GM04504 (cell line): ENCODE results near the gene NRCAM.
"Not testable (repeated sequence)": the region's sequence is repeated elsewhere in the genome, so short reads cannot be mapped to it uniquely, and the experiment has no call there.

Experiments
- DNase-seq: peaks from one replicate; pipeline ENCODE4 v3.0.0-alpha.2; 2012; ENCODE audit warnings: low read depth

Gene NRCAM

GRCh38 chr7:108278776-108279175, 177.5 kb downstream of the NRCAM start:
- no peak for DNase-seq

GRCh38 chr7:108278281-108278680, 178.0 kb downstream of the NRCAM start:
- DNase-seq, result no peak

- not testable (repeated sequence) for DNase-seq
These were observed 181.8 kb downstream of the NRCAM start for GRCh38 chr7:108274447-108274846.

GRCh38 chr7:108272891-108273290, 183.3 kb downstream of the NRCAM start:
- not testable (repeated sequence) for DNase-seq

- no peak for DNase-seq
These were observed 185.7 kb downstream of the NRCAM start for GRCh38 chr7:108270385-108271015.

GRCh38 chr7:108268200-108268820, 187.9 kb downstream of the NRCAM start:
- DNase-seq, result no peak

GRCh38 chr7:108267615-108268014, 188.6 kb downstream of the NRCAM start:
- no peak for DNase-seq

- DNase-seq, result no peak
These were observed 189.7 kb downstream of the NRCAM start for GRCh38 chr7:108266491-108266890.

- DNase-seq, result no peak
These were observed 190.2 kb downstream of the NRCAM start for GRCh38 chr7:108266035-108266434.

GRCh38 chr7:108265007-108265406, 191.2 kb downstream of the NRCAM start:
- no peak for DNase-seq

GRCh38 chr7:108263425-108263824, 192.8 kb downstream of the NRCAM start:
- DNase-seq, result no peak

- DNase-seq, result no peak
These were observed 194.5 kb downstream of the NRCAM start for GRCh38 chr7:108261560-108262255.

- DNase-seq, result not testable (repeated sequence)
These were observed 196.8 kb downstream of the NRCAM start for GRCh38 chr7:108259447-108259846.

- no peak for DNase-seq
These were observed 198.3 kb downstream of the NRCAM start for GRCh38 chr7:108257954-108258353.

- no peak for DNase-seq
These were observed 202.0 kb downstream of the NRCAM start for GRCh38 chr7:108254259-108254658.

GRCh38 chr7:108253275-108254044, 202.8 kb downstream of the NRCAM start:
- DNase-seq, result no peak

- no peak for DNase-seq
These were observed 204.1 kb downstream of the NRCAM start for GRCh38 chr7:108252177-108252576.

GRCh38 chr7:108251700-108252099, 204.5 kb downstream of the NRCAM start:
- DNase-seq, result no peak

GRCh38 chr7:108249453-108249852, 206.8 kb downstream of the NRCAM start:
- no peak for DNase-seq

- no peak for DNase-seq
These were observed 207.4 kb downstream of the NRCAM start for GRCh38 chr7:108248821-108249220.

GRCh38 chr7:108248418-108248817, 207.8 kb downstream of the NRCAM start:
- DNase-seq, result no peak

- DNase-seq, result no peak
These were observed 208.6 kb downstream of the NRCAM start for GRCh38 chr7:108247614-108248013.
